ENCODE results near the gene DOCK9. TPM values are rescaled to one million over a fixed set of nuclear protein-coding genes. Genes with fewer than 3 reads are reported as not detected.

DOCK9 gene
- total and polyA plus RNA-seq, 2 experiments from 2014 or later = 8.5 to 57.7 TPM

DNA sequence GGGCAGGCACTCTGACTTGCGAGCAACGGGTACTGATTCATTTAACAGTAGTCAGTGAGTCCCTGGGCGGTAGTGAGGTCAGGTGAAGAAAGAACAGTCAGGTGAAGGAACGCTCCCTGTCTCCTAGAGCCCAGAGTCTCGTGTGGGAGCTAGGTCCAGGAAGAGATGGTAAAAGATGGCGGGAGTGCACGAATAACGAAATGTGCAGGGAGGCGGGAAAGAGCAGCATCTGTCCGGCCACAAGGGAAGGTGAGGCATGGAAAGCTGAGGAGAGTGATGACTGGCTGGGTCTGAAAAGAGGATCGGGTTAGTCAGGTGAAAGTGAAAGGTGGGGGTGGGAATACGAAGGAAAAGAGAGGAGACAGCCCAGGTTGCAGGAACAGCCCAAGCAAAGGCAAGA lies 161.5 kb downstream of the DOCK9 start:
- no peaks in the 10 kb centered on the region for H3K79me2 ChIP-seq (replicated peaks; ENCODE audit: insufficient read depth)
- H3K4me3 ChIP-seq = no peak overlapping the region
- no peaks in the 10 kb centered on the region for H3K36me3 ChIP-seq (ENCODE audit: insufficient read depth)
- Mint-ChIP-seq H3K9me3 (no peaks in the 10 kb centered on the region), H3K36me3 (ENCODE audit: low read depth) (no peaks in the 10 kb centered on the region), H3K27me3 (ENCODE audit: insufficient read depth, low read depth, poor library complexity) (peaks cover 1% of the 10 kb centered on the region), H3K27ac (no peak overlapping the region), H3K4me1 (peaks cover 14% of the 10 kb centered on the region), H3K4me3 (no peak overlapping the region)
- no peaks in the 10 kb centered on the region for H4K20me1 ChIP-seq (replicated peaks; ENCODE audit: insufficient read depth)
- no peaks in the 10 kb centered on the region for H3K9me2 ChIP-seq (ENCODE audit: insufficient read depth)
- H3F3A ChIP-seq (replicated peaks; ENCODE audit: low read depth) = no peaks in the 10 kb centered on the region
- no peak overlapping the region for H2AFZ ChIP-seq
- TF ChIP-seq ETS1 (IDR thresholded peaks at IDR 0.05) (no peak), JUNB (IDR thresholded peaks at IDR 0.05; ENCODE audit: unreplicated experiment) (no peak), EZH2phosphoT487 (IDR thresholded peaks at IDR 0.05; ENCODE audit: unreplicated experiment) (no peak), ZNF331 (CRISPR knock-in tag; IDR thresholded peaks at IDR 0.05; ENCODE audit: low read depth) (no peak), EZH2 (IDR thresholded peaks at IDR 0.05; ENCODE audit: low read depth, unreplicated experiment) (no peak), CREB1 (CRISPR knock-in tag; IDR thresholded peaks at IDR 0.05; ENCODE audit: low read depth) (no peak), POLR2AphosphoS5 (IDR thresholded peaks at IDR 0.05; ENCODE audit: low read depth) (no peak), NANOG (IDR thresholded peaks at IDR 0.05; ENCODE audit: borderline replicate concordance) (no peak), ZNF114 (CRISPR knock-in tag; IDR thresholded peaks at IDR 0.05) (no peak), STAT1 (IDR thresholded peaks at IDR 0.05; ENCODE audit: unreplicated experiment) (no peak), CTCF (conservative IDR thresholded peaks at IDR 0.05; ENCODE audit: low read depth in 2 of 2) (no peak)
- TF ChIP-seq, protein P1, sequence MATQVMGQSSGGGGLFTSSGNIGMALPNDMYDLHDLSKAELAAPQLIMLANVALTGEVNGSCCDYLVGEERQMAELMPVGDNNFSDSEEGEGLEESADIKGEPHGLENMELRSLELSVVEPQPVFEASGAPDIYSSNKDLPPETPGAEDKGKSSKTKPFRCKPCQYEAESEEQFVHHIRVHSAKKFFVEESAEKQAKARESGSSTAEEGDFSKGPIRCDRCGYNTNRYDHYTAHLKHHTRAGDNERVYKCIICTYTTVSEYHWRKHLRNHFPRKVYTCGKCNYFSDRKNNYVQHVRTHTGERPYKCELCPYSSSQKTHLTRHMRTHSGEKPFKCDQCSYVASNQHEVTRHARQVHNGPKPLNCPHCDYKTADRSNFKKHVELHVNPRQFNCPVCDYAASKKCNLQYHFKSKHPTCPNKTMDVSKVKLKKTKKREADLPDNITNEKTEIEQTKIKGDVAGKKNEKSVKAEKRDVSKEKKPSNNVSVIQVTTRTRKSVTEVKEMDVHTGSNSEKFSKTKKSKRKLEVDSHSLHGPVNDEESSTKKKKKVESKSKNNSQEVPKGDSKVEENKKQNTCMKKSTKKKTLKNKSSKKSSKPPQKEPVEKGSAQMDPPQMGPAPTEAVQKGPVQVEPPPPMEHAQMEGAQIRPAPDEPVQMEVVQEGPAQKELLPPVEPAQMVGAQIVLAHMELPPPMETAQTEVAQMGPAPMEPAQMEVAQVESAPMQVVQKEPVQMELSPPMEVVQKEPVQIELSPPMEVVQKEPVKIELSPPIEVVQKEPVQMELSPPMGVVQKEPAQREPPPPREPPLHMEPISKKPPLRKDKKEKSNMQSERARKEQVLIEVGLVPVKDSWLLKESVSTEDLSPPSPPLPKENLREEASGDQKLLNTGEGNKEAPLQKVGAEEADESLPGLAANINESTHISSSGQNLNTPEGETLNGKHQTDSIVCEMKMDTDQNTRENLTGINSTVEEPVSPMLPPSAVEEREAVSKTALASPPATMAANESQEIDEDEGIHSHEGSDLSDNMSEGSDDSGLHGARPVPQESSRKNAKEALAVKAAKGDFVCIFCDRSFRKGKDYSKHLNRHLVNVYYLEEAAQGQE (IDR thresholded peaks at IDR 0.05; ENCODE audit: unreplicated experiment) = no peak
- TF ChIP-seq, protein P2, sequence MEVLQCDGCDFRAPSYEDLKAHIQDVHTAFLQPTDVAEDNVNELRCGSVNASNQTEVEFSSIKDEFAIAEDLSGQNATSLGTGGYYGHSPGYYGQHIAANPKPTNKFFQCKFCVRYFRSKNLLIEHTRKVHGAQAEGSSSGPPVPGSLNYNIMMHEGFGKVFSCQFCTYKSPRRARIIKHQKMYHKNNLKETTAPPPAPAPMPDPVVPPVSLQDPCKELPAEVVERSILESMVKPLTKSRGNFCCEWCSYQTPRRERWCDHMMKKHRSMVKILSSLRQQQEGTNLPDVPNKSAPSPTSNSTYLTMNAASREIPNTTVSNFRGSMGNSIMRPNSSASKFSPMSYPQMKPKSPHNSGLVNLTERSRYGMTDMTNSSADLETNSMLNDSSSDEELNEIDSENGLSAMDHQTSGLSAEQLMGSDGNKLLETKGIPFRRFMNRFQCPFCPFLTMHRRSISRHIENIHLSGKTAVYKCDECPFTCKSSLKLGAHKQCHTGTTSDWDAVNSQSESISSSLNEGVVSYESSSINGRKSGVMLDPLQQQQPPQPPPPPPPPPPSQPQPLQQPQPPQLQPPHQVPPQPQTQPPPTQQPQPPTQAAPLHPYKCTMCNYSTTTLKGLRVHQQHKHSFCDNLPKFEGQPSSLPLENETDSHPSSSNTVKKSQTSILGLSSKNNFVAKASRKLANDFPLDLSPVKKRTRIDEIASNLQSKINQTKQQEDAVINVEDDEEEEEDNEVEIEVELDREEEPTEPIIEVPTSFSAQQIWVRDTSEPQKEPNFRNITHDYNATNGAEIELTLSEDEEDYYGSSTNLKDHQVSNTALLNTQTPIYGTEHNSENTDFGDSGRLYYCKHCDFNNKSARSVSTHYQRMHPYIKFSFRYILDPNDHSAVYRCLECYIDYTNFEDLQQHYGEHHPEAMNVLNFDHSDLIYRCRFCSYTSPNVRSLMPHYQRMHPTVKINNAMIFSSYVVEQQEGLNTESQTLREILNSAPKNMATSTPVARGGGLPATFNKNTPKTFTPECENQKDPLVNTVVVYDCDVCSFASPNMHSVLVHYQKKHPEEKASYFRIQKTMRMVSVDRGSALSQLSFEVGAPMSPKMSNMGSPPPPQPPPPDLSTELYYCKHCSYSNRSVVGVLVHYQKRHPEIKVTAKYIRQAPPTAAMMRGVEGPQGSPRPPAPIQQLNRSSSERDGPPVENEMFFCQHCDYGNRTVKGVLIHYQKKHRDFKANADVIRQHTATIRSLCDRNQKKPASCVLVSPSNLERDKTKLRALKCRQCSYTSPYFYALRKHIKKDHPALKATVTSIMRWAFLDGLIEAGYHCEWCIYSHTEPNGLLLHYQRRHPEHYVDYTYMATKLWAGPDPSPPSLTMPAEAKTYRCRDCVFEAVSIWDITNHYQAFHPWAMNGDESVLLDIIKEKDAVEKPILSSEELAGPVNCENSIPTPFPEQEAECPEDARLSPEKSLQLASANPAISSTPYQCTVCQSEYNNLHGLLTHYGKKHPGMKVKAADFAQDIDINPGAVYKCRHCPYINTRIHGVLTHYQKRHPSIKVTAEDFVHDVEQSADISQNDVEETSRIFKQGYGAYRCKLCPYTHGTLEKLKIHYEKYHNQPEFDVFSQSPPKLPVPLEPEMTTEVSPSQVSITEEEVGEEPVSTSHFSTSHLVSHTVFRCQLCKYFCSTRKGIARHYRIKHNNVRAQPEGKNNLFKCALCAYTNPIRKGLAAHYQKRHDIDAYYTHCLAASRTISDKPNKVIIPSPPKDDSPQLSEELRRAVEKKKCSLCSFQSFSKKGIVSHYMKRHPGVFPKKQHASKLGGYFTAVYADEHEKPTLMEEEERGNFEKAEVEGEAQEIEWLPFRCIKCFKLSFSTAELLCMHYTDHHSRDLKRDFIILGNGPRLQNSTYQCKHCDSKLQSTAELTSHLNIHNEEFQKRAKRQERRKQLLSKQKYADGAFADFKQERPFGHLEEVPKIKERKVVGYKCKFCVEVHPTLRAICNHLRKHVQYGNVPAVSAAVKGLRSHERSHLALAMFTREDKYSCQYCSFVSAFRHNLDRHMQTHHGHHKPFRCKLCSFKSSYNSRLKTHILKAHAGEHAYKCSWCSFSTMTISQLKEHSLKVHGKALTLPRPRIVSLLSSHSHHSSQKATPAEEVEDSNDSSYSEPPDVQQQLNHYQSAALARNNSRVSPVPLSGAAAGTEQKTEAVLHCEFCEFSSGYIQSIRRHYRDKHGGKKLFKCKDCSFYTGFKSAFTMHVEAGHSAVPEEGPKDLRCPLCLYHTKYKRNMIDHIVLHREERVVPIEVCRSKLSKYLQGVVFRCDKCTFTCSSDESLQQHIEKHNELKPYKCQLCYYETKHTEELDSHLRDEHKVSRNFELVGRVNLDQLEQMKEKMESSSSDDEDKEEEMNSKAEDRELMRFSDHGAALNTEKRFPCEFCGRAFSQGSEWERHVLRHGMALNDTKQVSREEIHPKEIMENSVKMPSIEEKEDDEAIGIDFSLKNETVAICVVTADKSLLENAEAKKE (CRISPR knock-in tag; IDR thresholded peaks at IDR 0.05) = no peak
- peaks cover 8% of the 10 kb centered on the region; the same call in 1 of the 2 replicates for H3K4me1 ChIP-seq (ENCODE audit: insufficient read depth)
- no peaks in the 10 kb centered on the region for H3K27me3 ChIP-seq (ENCODE audit: insufficient read depth)
- no peak overlapping the region for H3K4me2 ChIP-seq
- ATAC-seq = no peak
- no peak overlapping the region for H3K27ac ChIP-seq (ENCODE audit: low read depth)
- no peak for DNase-seq (ENCODE audit: low spot score)
